ENCODE results near the gene STX1A.
A peak's percentile ranks its signal among the peaks of the same experiment; 100 is the strongest.
"Not testable (repeated sequence)": the region's sequence is repeated elsewhere in the genome, so short reads cannot be mapped to it uniquely, and the experiment has no call there.

The STX1A gene

GRCh38 chr7:73722785-73723184, 3.3 kb upstream of the STX1A start:
- no peak overlapping the region for H3K4me3 ChIP-seq (ENCODE audit: low read length)
- no peak for TF ChIP-seq ZNF274 (IDR thresholded peaks at IDR 0.05; ENCODE audit: low read depth, low read length)

- H3K4me3 ChIP-seq (ENCODE audit: low read length) = not testable (repeated sequence)
Measured at GRCh38 chr7:73722182-73722581, 2.7 kb upstream of the STX1A start.

- TF ChIP-seq ZNF274 (IDR thresholded peaks at IDR 0.05; ENCODE audit: low read depth, low read length) = no peak
- no peak overlapping the region for H3K4me3 ChIP-seq (ENCODE audit: low read length)
Measured at GRCh38 chr7:73721377-73721817, 1.9 kb upstream of the STX1A start.

- not testable (repeated sequence) for H3K4me3 ChIP-seq (ENCODE audit: low read length)
Measured at GRCh38 chr7:73720443-73720842, 974 bp upstream of the STX1A start.

- peak overlapping the region; percentile 30; the same call in 1 of the 2 replicates for H3K4me3 ChIP-seq (ENCODE audit: low read length)
- no peak for TF ChIP-seq ZNF274 (IDR thresholded peaks at IDR 0.05; ENCODE audit: low read depth, low read length)
Measured at GRCh38 chr7:73719806-73720169, 319 bp upstream of the STX1A start.

- peak overlapping the region; percentile 74; the same call in 1 of the 2 replicates for H3K4me3 ChIP-seq (ENCODE audit: low read length)
- no peak for TF ChIP-seq ZNF274 (IDR thresholded peaks at IDR 0.05; ENCODE audit: low read depth, low read length)
Measured at GRCh38 chr7:73718438-73718881, 1.0 kb downstream of the STX1A start.

GRCh38 chr7:73717991-73718405, 1.5 kb downstream of the STX1A start:
- H3K4me3 ChIP-seq (ENCODE audit: low read length) = no peak overlapping the region; the same call in 1 of the 2 replicates
- TF ChIP-seq ZNF274 (IDR thresholded peaks at IDR 0.05; ENCODE audit: low read depth, low read length) = no peak

GRCh38 chr7:73717025-73717807, 2.3 kb downstream of the STX1A start:
- no peak overlapping the region for H3K4me3 ChIP-seq (ENCODE audit: low read length)
- TF ChIP-seq ZNF274 (IDR thresholded peaks at IDR 0.05; ENCODE audit: low read depth, low read length) = no peak

- TF ChIP-seq ZNF274 (IDR thresholded peaks at IDR 0.05; ENCODE audit: low read depth, low read length) = no peak
- H3K4me3 ChIP-seq (ENCODE audit: low read length) = no peak overlapping the region
Measured at GRCh38 chr7:73716318-73716890, 3.1 kb downstream of the STX1A start.

GRCh38 chr7:73715648-73716317, 3.7 kb downstream of the STX1A start:
- H3K4me3 ChIP-seq (ENCODE audit: low read length) = no peak overlapping the region

GRCh38 chr7:73713319-73713718, 6.2 kb downstream of the STX1A start:
- H3K4me3 ChIP-seq (ENCODE audit: low read length) = not testable (repeated sequence)

More at GRCh38 chr7:73715648-73716317, 3.7 kb downstream of the STX1A start:
- no peak for TF ChIP-seq ZNF274 (IDR thresholded peaks at IDR 0.05; ENCODE audit: low read depth, low read length)

GRCh38 chr7:73712773-73713172, 6.7 kb downstream of the STX1A start:
- TF ChIP-seq ZNF274 (IDR thresholded peaks at IDR 0.05; ENCODE audit: low read depth, low read length) = no peak

GRCh38 chr7:73708961-73709549, 10.4 kb downstream of the STX1A start:
- H3K4me3 ChIP-seq (ENCODE audit: low read length) = no peak overlapping the region
- TF ChIP-seq ZNF274 (IDR thresholded peaks at IDR 0.05; ENCODE audit: low read depth, low read length) = no peak

More at GRCh38 chr7:73712773-73713172, 6.7 kb downstream of the STX1A start:
- H3K4me3 ChIP-seq (ENCODE audit: low read length) = no peak overlapping the region

GRCh38 chr7:73707045-73707631, 12.3 kb downstream of the STX1A start:
- H3K4me3 ChIP-seq (ENCODE audit: low read length) = no peak overlapping the region
- TF ChIP-seq ZNF274 (IDR thresholded peaks at IDR 0.05; ENCODE audit: low read depth, low read length) = no peak
